ENCODE data around the gene NTRK1. TPM values are rescaled to one million over a fixed set of nuclear protein-coding genes. Genes with fewer than 3 reads are reported as not detected.

NTRK1 gene
- total RNA-seq, 1 experiment from 2014 or later, result 5.5 TPM

DNA sequence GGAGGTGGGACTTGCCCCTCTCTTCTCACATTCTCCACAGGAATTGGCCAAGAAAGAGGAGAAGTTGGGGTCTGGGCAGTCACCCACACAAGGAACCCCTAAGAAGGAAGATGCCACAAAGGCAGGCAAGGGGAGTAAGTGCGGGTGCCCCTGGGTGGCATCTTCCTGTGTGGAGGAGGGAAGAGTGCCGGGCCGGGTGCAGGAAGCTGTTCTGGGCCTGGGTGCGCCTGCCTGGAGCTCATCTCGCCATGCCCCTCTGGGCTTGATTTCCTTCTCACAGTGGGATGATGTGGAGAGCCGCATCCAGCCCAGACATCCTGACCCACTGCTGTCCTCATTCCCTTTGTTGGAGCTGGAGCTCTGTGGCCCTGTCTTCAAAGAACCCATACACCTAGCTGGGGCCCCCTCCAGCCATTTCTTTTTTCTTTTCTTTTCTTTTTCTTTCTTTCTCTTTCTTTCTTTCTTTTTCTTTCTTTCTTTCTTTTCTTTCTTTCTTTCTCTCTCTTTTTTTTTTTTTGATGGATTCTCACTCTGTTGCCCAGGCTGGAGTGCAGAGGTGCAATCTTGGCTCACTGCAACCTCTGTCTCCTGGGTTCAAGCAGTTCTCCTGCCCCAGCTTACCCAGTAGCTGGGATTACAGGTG, 69.1 kb downstream of the NTRK1 start:
- no peak for DNase-seq (ENCODE audit: extremely low read depth, low read depth)

GRCh38 chr1:156930483-156930882, 69.8 kb downstream of the NTRK1 start:
- no peak for DNase-seq (ENCODE audit: extremely low read depth, low read depth)

Other genes with a start within 250 kb of the NTRK1 start
- 0.52 TPM in 1 of 2 replicates, not detected in the other for gene HAPLN2, start 241.4 kb upstream of the NTRK1 start, total RNA-seq (2014; rRNA removed; shearing (Covaris generic))
- gene BCAN, start 218.7 kb upstream of the NTRK1 start, total RNA-seq (2014; rRNA removed; shearing (Covaris generic)), result 0.07 TPM in 1 of 2 replicates, not detected in the other
- 2.2 and 2.5 TPM in 2 replicates for gene NES, start 183.5 kb upstream of the NTRK1 start, total RNA-seq (2014; rRNA removed; shearing (Covaris generic))
- gene CRABP2, start 155.3 kb upstream of the NTRK1 start, total RNA-seq (2014; rRNA removed; shearing (Covaris generic)), result 1.2 and 1.8 TPM in 2 replicates
- 24.6 and 32.1 TPM in 2 replicates for gene METTL25B, start 132.4 kb upstream of the NTRK1 start, total RNA-seq (2014; rRNA removed; shearing (Covaris generic))
- gene ISG20L2, start 132.1 kb upstream of the NTRK1 start, total RNA-seq (2014; rRNA removed; shearing (Covaris generic)), result 42.1 and 42.2 TPM in 2 replicates
- 175 and 203 TPM in 2 replicates for gene MRPL24, start 119.8 kb upstream of the NTRK1 start, total RNA-seq (2014; rRNA removed; shearing (Covaris generic))
- gene HDGF, start 109.2 kb upstream of the NTRK1 start, total RNA-seq (2014; rRNA removed; shearing (Covaris generic)), result 460 and 499 TPM in 2 replicates
- gene PRCC, start 93.3 kb upstream of the NTRK1 start, total RNA-seq (2014; rRNA removed; shearing (Covaris generic)), result 52.0 and 67.4 TPM in 2 replicates
- 135 TPM in 2 replicates for gene SH2D2A, start 44.0 kb upstream of the NTRK1 start, total RNA-seq (2014; rRNA removed; shearing (Covaris generic))
- 0.17 and 0.42 TPM in 2 replicates for gene INSRR, start 1.7 kb upstream of the NTRK1 start, total RNA-seq (2014; rRNA removed; shearing (Covaris generic))
- 0.27 and 0.29 TPM in 2 replicates for gene PEAR1, start 32.9 kb downstream of the NTRK1 start, total RNA-seq (2014; rRNA removed; shearing (Covaris generic))
- not detected in 2 replicates for gene LRRC71, start 59.8 kb downstream of the NTRK1 start, total RNA-seq (2014; rRNA removed; shearing (Covaris generic))
- gene ARHGEF11, start 184.9 kb downstream of the NTRK1 start, total RNA-seq (2014; rRNA removed; shearing (Covaris generic)), result 32.0 and 36.8 TPM in 2 replicates
- not detected in 2 replicates for gene ETV3L, start 238.9 kb downstream of the NTRK1 start, total RNA-seq (2014; rRNA removed; shearing (Covaris generic))